Activated CD8-positive, alpha-beta T cell treated with anti-CD3 and anti-CD28 coated beads for 36 hours (primary cell): ENCODE data around the gene SYP. TPM values are rescaled to one million over a fixed set of nuclear protein-coding genes. Genes with fewer than 3 reads are reported as not detected.
A peak's percentile ranks its signal among the peaks of the same experiment; 100 is the strongest.

Experiments
- ATAC-seq: fragments of 200-7000 bp; cut with Tn5 transposase; one replicate; pipeline ENCODE4 v1.10.0; 2021; ENCODE audit warnings: mild to moderate bottlenecking, moderate library complexity
- CTCF ChIA-PET: fragments of 350-600 bp; sonication (Branson Sonifier 250); formaldehyde crosslinking; loops from one replicate; lab custom pipeline; 2021; ENCODE audit warnings: antibody characterized with exemption; lab: Charles Lee
- POLR2A ChIA-PET: fragments of 350-600 bp; sonication (Branson Sonifier 250); formaldehyde crosslinking; loops from one replicate; lab custom pipeline; 2021; ENCODE audit warnings: antibody characterized with exemption; lab: Charles Lee
- DNase-seq: peaks from one replicate; pipeline ENCODE4 v3.0.0-alpha.2; 2020
- H3K27ac Mint-ChIP-seq: one replicate; pipeline ENCODE4 v1.8.0; 2021; ENCODE audit warnings: mild to moderate bottlenecking, mixed read lengths
- H3K27me3 Mint-ChIP-seq: one replicate; pipeline ENCODE4 v1.8.0; 2021; ENCODE audit warnings: mixed read lengths
- H3K36me3 Mint-ChIP-seq: one replicate; pipeline ENCODE4 v1.8.0; 2021; ENCODE audit warnings: low read depth, mixed read lengths
- H3K4me1 Mint-ChIP-seq: one replicate; pipeline ENCODE4 v1.8.0; 2021; ENCODE audit warnings: low read depth, mixed read lengths
- H3K4me3 Mint-ChIP-seq: one replicate; pipeline ENCODE4 v1.8.0; 2021; ENCODE audit warnings: mild to moderate bottlenecking, moderate library complexity, mixed read lengths
- H3K9me3 Mint-ChIP-seq: one replicate; pipeline ENCODE4 v1.8.0; 2021; ENCODE audit warnings: mixed read lengths
- CTCF ChIP-seq: fragments of 200-600 bp; IDR thresholded peaks from one replicate; pipeline ENCODE4 v1.8.0; 2022; ENCODE audit warnings: antibody characterized with exemption, mild to moderate bottlenecking
- intact Hi-C: fragments of 100-400 bp; cut with micrococcal nuclease; formaldehyde crosslinking; loops from one replicate; pipeline ENCODE4 v1.10.0; 2022
- total RNA-seq, 2 experiments: library from RNA; stranded (reverse); gene quantifications; one replicate each; pipeline ENCODE4 v1.2.3, GENCODE V29; 2021

SYP gene
- total RNA-seq, 2 experiments from 2014 or later: 10.2 to 11.4 TPM

- Mint-ChIP-seq H3K27me3 (no peaks in the 10 kb centered on the region), H3K4me3 (no peak overlapping the region), H3K36me3 (peaks cover 24% of the 10 kb centered on the region), H3K9me3 (no peaks in the 10 kb centered on the region), H3K27ac (no peak overlapping the region), H3K4me1 (peaks cover 25% of the 10 kb centered on the region)
- DNase-seq: no peak
- ATAC-seq: no peak
- no peak for TF ChIP-seq CTCF
- POLR2A ChIA-PET: no interaction called here
- intact Hi-C loops: no loop called here
- CTCF ChIA-PET: no interaction called here
These were observed 38.7 kb upstream of the SYP start for GRCh38 chrX:49238735-49239134.

DNA sequence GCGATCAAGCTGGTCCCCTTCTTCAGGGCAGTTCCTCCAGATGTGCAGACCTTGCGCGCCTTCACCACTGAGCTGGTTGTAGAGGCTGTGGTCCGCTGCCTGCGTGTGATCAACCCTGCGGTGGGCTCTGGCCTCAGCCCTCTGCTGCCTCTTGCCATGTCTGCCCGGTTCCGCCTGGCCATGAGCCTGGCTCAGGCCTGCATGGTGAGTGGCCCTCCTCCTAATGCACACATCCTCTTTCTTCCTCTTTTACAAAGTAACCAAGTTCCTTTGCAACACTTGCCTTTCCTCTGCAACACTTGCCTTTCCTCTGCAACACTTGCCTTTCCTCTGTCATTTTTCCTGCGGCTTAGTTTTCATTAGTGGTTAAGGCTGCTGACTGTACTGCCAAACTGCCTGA is 37.1 kb upstream of the SYP start:
- no peaks in the 10 kb centered on the region for H3K9me3 Mint-ChIP-seq
- H3K27ac Mint-ChIP-seq: peak overlapping the region; percentile 78
- H3K4me3 Mint-ChIP-seq: peak overlapping the region; percentile 84
- peaks cover 22% of the 10 kb centered on the region for H3K4me1 Mint-ChIP-seq
- ATAC-seq (no peak), DNase-seq (no peak)
- no peaks in the 10 kb centered on the region for H3K27me3 Mint-ChIP-seq
- peaks cover 16% of the 10 kb centered on the region for H3K36me3 Mint-ChIP-seq
- intact Hi-C loops: no loop called here
- ChIA-PET POLR2A (interaction anchor here (0.6 kb wide), 1 partner anchor 159 kb away, joined by 3 read pairs; no protein-coding TSS in a partner anchor), CTCF (no interaction called here)
- no peak for TF ChIP-seq CTCF

DNA sequence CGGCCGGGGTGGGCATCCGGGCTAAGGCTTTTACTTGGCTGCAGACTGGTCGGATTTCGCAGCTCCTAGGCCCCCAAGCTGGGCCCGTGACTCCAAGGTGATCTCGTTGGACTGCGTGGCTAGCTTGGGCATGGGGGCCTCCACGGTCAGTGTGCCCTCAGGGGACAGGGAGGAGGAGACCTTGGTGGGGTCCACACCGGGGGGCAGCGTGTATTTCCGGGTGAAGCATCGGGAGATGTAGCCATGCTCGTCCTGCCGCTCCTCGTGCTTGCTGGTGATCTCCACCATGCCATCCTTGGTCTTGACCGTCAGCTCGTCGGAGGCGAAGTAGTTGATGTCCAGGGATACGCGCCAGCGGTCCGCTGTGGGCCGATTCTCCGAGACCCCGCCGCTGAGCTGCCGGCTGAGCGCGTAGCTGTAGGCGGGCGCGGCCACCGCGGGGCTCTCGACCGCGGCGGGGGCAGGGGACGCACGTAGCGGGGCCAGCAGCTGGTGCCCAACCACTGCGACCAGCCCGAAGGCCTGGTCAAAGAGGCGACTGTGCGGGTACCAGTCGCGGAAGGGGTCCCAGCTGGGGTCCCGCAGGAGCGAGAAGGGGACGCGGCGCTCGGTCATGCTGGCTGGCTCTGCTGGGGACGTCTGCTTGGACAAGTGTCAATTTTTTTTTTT is 34.0 kb upstream of the SYP start:
- ChIA-PET POLR2A (no interaction called here), CTCF (no interaction called here)
- no peaks in the 10 kb centered on the region for H3K27me3 Mint-ChIP-seq
- TF ChIP-seq CTCF: no peak
- H3K9me3 Mint-ChIP-seq: no peaks in the 10 kb centered on the region
- ATAC-seq (no peak), DNase-seq (no peak)
- intact Hi-C loops: no loop called here
- no peak overlapping the region for H3K27ac Mint-ChIP-seq
- H3K4me3 Mint-ChIP-seq: no peak overlapping the region
- peaks cover 25% of the 10 kb centered on the region for H3K4me1 Mint-ChIP-seq
- H3K36me3 Mint-ChIP-seq: peaks cover 8% of the 10 kb centered on the region

- H3K36me3 Mint-ChIP-seq: peaks cover 8% of the 10 kb centered on the region
- peak within 1 kb of the TSS; percentile 35 for H3K27ac Mint-ChIP-seq
- ChIA-PET POLR2A (no interaction called here), CTCF (no interaction called here)
- H3K4me3 Mint-ChIP-seq: peak within 1 kb of the TSS; percentile 20
- H3K27me3 Mint-ChIP-seq: no peaks in the 10 kb centered on the region
- intact Hi-C loops: no loop called here
- no peak for TF ChIP-seq CTCF
- no peak for ATAC-seq
- no peaks in the 10 kb centered on the region for H3K9me3 Mint-ChIP-seq
- no peak for DNase-seq
- H3K4me1 Mint-ChIP-seq: peaks cover 25% of the 10 kb centered on the region
These were observed 33.2 kb upstream of the SYP start, which contains the start of gene CACNA1F for GRCh38 chrX:49233176-49233575. Gene CACNA1F (minus strand): TSS chrX:49233340. CDS start chrX:49233309, 31 bp downstream.

GRCh38 chrX:49232525-49232924 is 32.5 kb upstream of the SYP start:
- ChIA-PET POLR2A (no interaction called here), CTCF (interaction anchor here (1.2 kb wide), 1 partner anchor 40 kb away, joined by 4 read pairs; no protein-coding TSS in a partner anchor)
- Mint-ChIP-seq H3K27me3 (no peaks in the 10 kb centered on the region), H3K4me1 (peaks cover 25% of the 10 kb centered on the region), H3K36me3 (peaks cover 8% of the 10 kb centered on the region), H3K9me3 (no peaks in the 10 kb centered on the region), H3K4me3 (peak overlapping the region; percentile 20), H3K27ac (peak overlapping the region; percentile 35)
- TF ChIP-seq CTCF: no peak
- intact Hi-C loops: no loop called here
- no peak for ATAC-seq
- DNase-seq: no peak
